ENCODE measurements around the gene RPL27A. TPM values are rescaled to one million over a fixed set of nuclear protein-coding genes. Genes with fewer than 3 reads are reported as not detected.

Gene RPL27A
- total RNA-seq, 4 donors from 2014 or later = 921 to 1,566 (median 1,106) TPM

DNA sequence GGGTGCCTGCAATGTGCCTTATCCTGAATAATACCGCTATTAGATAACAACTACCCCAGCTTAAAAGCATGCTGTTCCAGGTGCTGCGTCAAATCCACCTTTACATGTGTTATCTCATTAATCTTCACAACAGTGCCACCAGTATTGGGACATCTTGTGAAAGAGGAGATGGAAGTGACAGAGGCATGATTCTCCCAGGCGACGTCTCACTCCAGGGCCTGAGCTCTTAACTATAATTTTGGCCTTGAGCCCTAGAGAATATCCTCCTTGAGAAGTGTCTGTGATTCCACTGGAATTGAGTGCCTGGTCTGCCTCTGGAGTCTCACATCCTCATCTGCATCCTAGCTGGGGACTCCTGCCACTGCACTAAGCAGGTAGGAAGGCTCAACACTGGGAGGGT is 43.8 kb downstream of the RPL27A start:
- WGBS, 2 donors = 90 to 94% methylated on average over 2 to 4 of the region's 4 CpGs
- H3K4me1 ChIP-seq = peaks cover 15 to 64% (median 23%) of the 10 kb centered on the region in 3 donors

DNA sequence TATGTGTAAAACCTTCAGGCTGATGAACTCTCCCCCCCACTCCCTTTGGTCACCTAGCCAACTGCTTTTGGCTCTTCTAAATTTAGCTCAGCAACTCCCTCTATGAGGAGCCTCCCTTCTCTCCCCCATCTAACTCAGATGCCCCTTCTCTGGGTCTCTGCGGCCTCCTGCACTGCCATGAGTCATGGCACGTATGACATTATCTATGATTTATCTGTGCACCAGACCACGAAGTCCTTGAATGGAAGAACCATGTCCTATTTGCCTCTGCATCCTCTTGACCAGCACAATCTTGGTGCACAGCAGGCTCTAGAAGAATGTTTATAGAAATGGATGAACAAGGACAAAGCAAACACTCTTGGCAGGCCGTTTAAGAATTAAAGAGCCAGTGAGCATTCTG is 46.0 kb downstream of the RPL27A start:
- DNase-seq = no peak
- WGBS, 2 donors = 43 to 61% methylated on average over 4 of the region's 4 CpGs
- peaks cover 5 to 64% (median 9%) of the 10 kb centered on the region in 3 donors for H3K36me3 ChIP-seq
- H3K4me1 ChIP-seq = peaks cover 22 to 64% (median 29%) of the 10 kb centered on the region in 3 donors
- intact Hi-C loops (cut with DNase I) = no loop called here
- no peak overlapping the region for H3K4me3 ChIP-seq
- H3K27me3 ChIP-seq = no peaks in the 10 kb centered on the region
- H3K9me3 ChIP-seq = no peaks in the 10 kb centered on the region
- TF ChIP-seq, protein P1, sequence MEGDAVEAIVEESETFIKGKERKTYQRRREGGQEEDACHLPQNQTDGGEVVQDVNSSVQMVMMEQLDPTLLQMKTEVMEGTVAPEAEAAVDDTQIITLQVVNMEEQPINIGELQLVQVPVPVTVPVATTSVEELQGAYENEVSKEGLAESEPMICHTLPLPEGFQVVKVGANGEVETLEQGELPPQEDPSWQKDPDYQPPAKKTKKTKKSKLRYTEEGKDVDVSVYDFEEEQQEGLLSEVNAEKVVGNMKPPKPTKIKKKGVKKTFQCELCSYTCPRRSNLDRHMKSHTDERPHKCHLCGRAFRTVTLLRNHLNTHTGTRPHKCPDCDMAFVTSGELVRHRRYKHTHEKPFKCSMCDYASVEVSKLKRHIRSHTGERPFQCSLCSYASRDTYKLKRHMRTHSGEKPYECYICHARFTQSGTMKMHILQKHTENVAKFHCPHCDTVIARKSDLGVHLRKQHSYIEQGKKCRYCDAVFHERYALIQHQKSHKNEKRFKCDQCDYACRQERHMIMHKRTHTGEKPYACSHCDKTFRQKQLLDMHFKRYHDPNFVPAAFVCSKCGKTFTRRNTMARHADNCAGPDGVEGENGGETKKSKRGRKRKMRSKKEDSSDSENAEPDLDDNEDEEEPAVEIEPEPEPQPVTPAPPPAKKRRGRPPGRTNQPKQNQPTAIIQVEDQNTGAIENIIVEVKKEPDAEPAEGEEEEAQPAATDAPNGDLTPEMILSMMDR (IDR thresholded peaks at IDR 0.05) = no peak
- TF ChIP-seq POLR2A (IDR thresholded peaks at IDR 0.05) = no peak
- peak overlapping the region in 3 of 4 donors; percentile 79 to 84 (median 83) for H3K27ac ChIP-seq

More for the DNA sequence above, 43.8 kb downstream of the RPL27A start:
- no peak for DNase-seq
- H3K9me3 ChIP-seq = no peaks in the 10 kb centered on the region
- H3K27me3 ChIP-seq = no peaks in the 10 kb centered on the region
- intact Hi-C loops (cut with DNase I) = no loop called here
- H3K36me3 ChIP-seq = peaks cover 5 to 67% (median 9%) of the 10 kb centered on the region in 3 donors
- no peak for TF ChIP-seq POLR2A (IDR thresholded peaks at IDR 0.05)
- TF ChIP-seq, protein P1 (IDR thresholded peaks at IDR 0.05) = no peak
- peak overlapping the region in 3 of 4 donors; percentile 58 to 84 (median 73) for H3K27ac ChIP-seq
- no peak overlapping the region for H3K4me3 ChIP-seq

DNA sequence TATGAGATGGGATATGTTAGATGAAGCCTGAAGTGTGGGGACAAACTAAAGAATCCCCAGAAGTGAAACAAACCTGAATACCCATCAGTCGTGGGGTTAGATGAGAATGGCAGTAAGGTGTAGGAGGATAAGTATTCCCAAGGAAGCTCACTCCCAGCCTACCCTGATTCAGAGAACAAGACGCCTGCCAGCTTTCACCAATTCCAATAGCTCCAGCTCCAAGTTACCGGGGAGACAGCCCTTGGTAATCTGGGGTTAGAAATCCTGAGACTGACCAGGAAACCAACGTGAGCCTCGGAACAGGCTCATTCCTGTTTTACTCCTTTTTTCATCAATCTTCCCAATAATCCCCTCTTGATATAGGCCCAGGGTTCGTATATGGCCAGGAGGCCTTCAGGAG is 46.5 kb downstream of the RPL27A start:
- Histone ChIP-seq H3K9me3 (no peaks in the 10 kb centered on the region), H3K4me1 (peaks cover 23 to 64% (median 34%) of the 10 kb centered on the region in 3 donors), H3K4me3 (no peak overlapping the region), H3K36me3 (peaks cover 5 to 59% (median 9%) of the 10 kb centered on the region in 3 donors), H3K27me3 (no peaks in the 10 kb centered on the region), H3K27ac (peak overlapping the region in 3 of 4 donors; percentile 79 to 84 (median 83))
- TF ChIP-seq POLR2A (IDR thresholded peaks at IDR 0.05) = no peak
- TF ChIP-seq, protein P1 (IDR thresholded peaks at IDR 0.05) = no peak
- no peak for DNase-seq
- intact Hi-C loops (cut with DNase I) = no loop called here
- WGBS, 2 donors = 81 to 85% methylated on average over 6 of the region's 6 CpGs

GRCh38 chr11:8729837-8730696 is 47.5 kb downstream of the RPL27A start:
- WGBS, 2 donors = 77 to 93% methylated on average over 16 to 19 of the region's 38 CpGs
- Histone ChIP-seq H3K36me3 (peaks cover 5 to 58% (median 9%) of the 10 kb centered on the region in 3 donors), H3K27me3 (no peaks in the 10 kb centered on the region), H3K4me3 (no peak overlapping the region), H3K27ac (peak overlapping the region in 3 of 4 donors; percentile 79 to 84 (median 83)), H3K4me1 (peaks cover 23 to 68% (median 34%) of the 10 kb centered on the region in 3 donors), H3K9me3 (no peaks in the 10 kb centered on the region)
- intact Hi-C loops (cut with DNase I) = no loop called here
- TF ChIP-seq, protein P1 (IDR thresholded peaks at IDR 0.05) = no peak
- no peak for TF ChIP-seq POLR2A (IDR thresholded peaks at IDR 0.05)
- DNase-seq = no peak

DNA sequence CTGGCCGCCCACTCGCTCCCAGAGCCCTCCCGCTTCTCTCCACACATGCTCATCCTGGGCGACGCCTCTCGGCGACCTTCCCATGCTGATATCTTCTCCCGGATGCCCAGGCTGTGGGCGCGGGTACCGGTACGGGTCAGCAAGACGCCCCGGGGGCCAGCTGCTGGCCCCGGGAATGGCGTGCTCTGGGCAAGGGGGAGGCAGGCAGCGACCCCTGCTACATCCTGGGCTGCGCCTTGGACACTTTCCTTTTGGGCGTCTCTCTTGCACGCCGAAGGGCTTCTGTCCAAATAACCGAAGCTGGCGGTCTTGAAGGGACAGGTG is 48.1 kb downstream of the RPL27A start:
- WGBS, 2 donors = 93 to 94% methylated on average over 6 to 8 of the region's 23 CpGs
- no peak for DNase-seq

More for the DNA sequence above, 48.1 kb downstream of the RPL27A start:
- no peak overlapping the region for H3K4me3 ChIP-seq
- H3K4me1 ChIP-seq = peaks cover 23 to 68% (median 34%) of the 10 kb centered on the region in 3 donors
- peak overlapping the region in 3 of 4 donors; percentile 79 to 84 (median 83) for H3K27ac ChIP-seq
- no peaks in the 10 kb centered on the region for H3K9me3 ChIP-seq
- no peak for TF ChIP-seq POLR2A (IDR thresholded peaks at IDR 0.05)
- TF ChIP-seq, protein P1 (IDR thresholded peaks at IDR 0.05) = no peak
- intact Hi-C loops (cut with DNase I) = no loop called here
- no peaks in the 10 kb centered on the region for H3K27me3 ChIP-seq
- H3K36me3 ChIP-seq = peaks cover 5 to 58% (median 9%) of the 10 kb centered on the region in 3 donors
